Uterus (tissue), 2 donors: ENCODE data around the gene DIAPH2.
"Not testable (repeated sequence)": the region's sequence is repeated elsewhere in the genome, so short reads cannot be mapped to it uniquely, and the experiment has no call there.

Experiments
- CTCF ChIP-seq, 4 experiments: fragments of 200-600 bp in 2 of 4; fragments of 450-650 bp in 2 of 4; sonication (generic) in 2 of 4; IDR thresholded peaks; one replicate each; pipeline ENCODE4 v1.5.1; 2016 to 2019; ENCODE audit warnings: antibody characterized with exemption in 4 of 4, mild to moderate bottlenecking in 2 of 4, moderate library complexity in 1 of 4
- POLR2A ChIP-seq, 2 donors: fragments of 450-650 bp; IDR thresholded peaks; one replicate each; pipeline ENCODE4 v1.6.1; 2016; ENCODE audit warnings: antibody characterized with exemption in 2 of 2, mild to moderate bottlenecking in 1 of 2, moderate library complexity in 1 of 2

GRCh38 chrX:96859422-96859821, 174.8 kb downstream of the DIAPH2 start:
- TF ChIP-seq CTCF, POLR2A (IDR thresholded peaks at IDR 0.05): not testable (repeated sequence)
